Measurements from ENCODE around the gene NOSIP. TPM values are rescaled to one million over a fixed set of nuclear protein-coding genes. Genes with fewer than 3 reads are reported as not detected.

The NOSIP gene
- total and polyA plus RNA-seq, 10 of the 15 experiments (the other 5 are each of a cell fraction or from before 2014, with no cell fraction given) = 7.2 to 85.5 (median 48.4) TPM

GRCh38 chr19:49593233-49594113 lies 13.1 kb upstream of the NOSIP start (continued):
- TF ChIP-seq ZBTB4 (CRISPR knock-in tag; IDR thresholded peaks at IDR 0.05) = no peak
- no peak for TF ChIP-seq RUNX3 (IDR thresholded peaks at IDR 0.05; ENCODE audit: low read length)
- TF ChIP-seq SIN3A (IDR thresholded peaks at IDR 0.05; ENCODE audit: low read depth, low read length) = 0 out of 2 replicates have a peak, but pooled peaks have one; percentile 35
- TF ChIP-seq ZNF24 (IDR thresholded peaks at IDR 0.05) = no peak
- TF ChIP-seq IRF3 (IDR thresholded peaks at IDR 0.05) = peak; percentile 74
- TF ChIP-seq MTA2 (IDR thresholded peaks at IDR 0.05; ENCODE audit: low read depth) = no peak
- peak; percentile 41; the same call in 1 of the 2 replicates for TF ChIP-seq PKNOX1 (IDR thresholded peaks at IDR 0.05)
- peak; percentile 56 for TF ChIP-seq NR2C1 (IDR thresholded peaks at IDR 0.05)
- no peak for TF ChIP-seq CBX3 (IDR thresholded peaks at IDR 0.05; ENCODE audit: borderline replicate concordance, low read depth)
- TF ChIP-seq BHLHE40 (IDR thresholded peaks at IDR 0.05; ENCODE audit: borderline replicate concordance in 1 of 2, low read depth in 2 of 2, low read length in 1 of 2) = peak; percentile 49 to 82; a peak in 2 of 4 replicates
- no peak; the same call in 1 of the 2 replicates for TF ChIP-seq RELB (IDR thresholded peaks at IDR 0.05; ENCODE audit: low read depth)
- no peak for TF ChIP-seq ZNF687 (IDR thresholded peaks at IDR 0.05)
- no peak for TF ChIP-seq SMARCA5 (IDR thresholded peaks at IDR 0.05)
- TF ChIP-seq MYC (IDR thresholded peaks at IDR 0.05; ENCODE audit: insufficient read depth, insufficient read length, insufficient replicate concordance, low read length, severe bottlenecking) = no peak
- peak; percentile 45 for TF ChIP-seq FOS (IDR thresholded peaks at IDR 0.05; ENCODE audit: borderline replicate concordance, extremely low read depth, insufficient read length)
- no peak for TF ChIP-seq NFIC (IDR thresholded peaks at IDR 0.05; ENCODE audit: low read depth, low read length)
- TF ChIP-seq PML (IDR thresholded peaks at IDR 0.05; ENCODE audit: low read length) = no peak
- 0 out of 2 replicates have a peak, but pooled peaks have one; percentile 8 for TF ChIP-seq HCFC1 (IDR thresholded peaks at IDR 0.05; ENCODE audit: low read length)

Data from GM12878 (cell line).